Daoy (cell line): Measurements from ENCODE around the gene MYO5B. TPM values are rescaled to one million over a fixed set of nuclear protein-coding genes. Genes with fewer than 3 reads are reported as not detected.
"Not testable (repeated sequence)": the region's sequence is repeated elsewhere in the genome, so short reads cannot be mapped to it uniquely, and the experiment has no call there.

Source experiments
- DNase-seq: peaks from one replicate; pipeline ENCODE4 v3.0.0-alpha.2; 2015; ENCODE audit warnings: low read depth
- total RNA-seq: library from RNA; depleted of rRNA; stranded (reverse); fragments of >200 nt; shearing (Covaris generic); gene quantifications from 2 replicates; pipeline ENCODE4 v1.2.3, GENCODE V29; 2014

The MYO5B gene
- total RNA-seq, 1 experiment from 2014 or later = 3.1 TPM

DNA sequence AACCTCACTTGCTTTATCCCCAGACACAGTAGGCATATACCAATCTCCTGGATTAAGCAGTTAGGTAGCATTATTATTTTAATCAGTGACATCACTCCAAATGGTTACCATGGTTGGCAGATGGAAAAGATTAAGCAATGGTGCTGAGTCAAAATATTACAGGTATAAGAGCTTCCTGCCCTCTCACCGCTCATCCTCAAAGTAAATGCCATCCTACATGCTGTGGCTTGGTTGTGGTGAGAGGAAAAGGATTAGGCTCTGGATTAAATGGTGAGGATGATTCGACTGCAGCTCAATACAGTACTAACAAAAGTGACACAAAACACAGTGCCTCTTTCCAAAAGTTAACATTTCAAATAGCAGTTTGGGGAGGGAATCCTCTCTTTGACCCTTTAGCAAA is 272.7 kb downstream of the MYO5B start:
- DNase-seq = no peak

DNA sequence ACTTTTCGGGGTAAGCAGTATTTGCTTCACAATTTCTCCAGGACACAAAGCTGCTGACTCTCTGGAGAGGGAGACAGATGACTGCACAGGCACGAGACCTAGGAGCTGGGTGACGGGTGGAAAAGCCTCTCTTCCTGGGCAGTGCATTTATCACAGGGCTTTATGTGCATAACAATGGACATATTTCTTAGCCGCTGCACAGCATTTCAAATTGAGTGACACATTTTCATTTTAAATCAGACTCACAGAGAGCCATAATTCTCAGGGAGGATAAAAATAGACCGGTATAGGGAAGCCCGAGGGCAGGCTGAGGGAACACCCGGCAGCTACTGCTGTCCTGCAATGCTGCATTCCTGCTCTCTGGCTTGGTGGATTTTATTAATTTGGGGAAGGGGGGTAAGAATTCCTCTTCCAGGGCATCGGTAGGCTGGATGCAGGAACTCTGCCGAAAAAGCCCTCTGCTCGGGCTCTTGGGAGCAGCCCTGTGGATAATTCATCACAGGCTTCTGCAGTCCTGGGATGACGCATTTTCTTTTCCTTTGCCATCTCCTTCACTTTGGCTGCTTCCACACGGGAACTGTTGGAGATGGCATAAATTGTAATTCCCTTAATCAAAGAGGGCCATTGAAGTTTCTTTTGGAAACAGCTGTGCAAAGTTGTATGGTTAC is 273.5 kb downstream of the MYO5B start:
- DNase-seq = no peak

DNA sequence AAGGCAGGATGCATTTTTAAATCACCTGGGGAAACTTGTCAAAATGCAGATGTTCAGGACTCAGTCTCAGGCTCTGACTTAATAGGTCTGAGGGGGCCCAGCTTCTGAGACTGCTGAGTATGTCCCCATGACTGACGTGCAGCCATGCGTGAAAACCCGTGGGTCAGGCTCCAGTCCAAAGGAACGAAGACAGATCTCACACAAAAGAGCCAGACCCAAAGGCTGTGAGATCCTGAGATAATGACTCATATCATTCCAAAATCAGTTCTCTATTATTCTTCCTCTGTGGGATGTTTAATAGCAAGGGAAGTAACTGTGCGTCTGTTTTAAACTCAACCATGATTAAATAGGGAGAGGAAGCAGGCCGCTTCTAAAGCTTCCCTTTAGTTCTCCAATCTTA is 274.2 kb downstream of the MYO5B start:
- DNase-seq = peak; percentile 78

DNA sequence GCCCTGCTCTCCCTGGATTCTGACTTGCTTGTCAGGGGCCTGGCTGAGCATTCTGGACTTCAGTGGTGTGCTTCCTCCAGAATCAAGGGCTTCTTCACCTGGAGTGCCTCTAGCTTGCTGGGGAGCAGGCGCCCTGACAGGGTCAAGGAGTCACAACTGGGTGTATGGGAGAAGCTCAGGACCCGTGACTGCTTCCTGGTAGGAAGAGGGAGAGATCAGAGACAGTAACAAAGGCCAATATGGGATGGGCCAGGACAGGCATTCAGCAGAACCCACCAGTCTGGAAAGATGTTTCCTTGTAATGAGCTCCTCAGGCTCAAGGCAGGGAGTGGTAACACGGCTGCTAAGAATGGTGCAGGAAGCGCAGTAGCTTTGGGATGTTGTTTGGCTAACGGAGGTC is 277.2 kb downstream of the MYO5B start:
- DNase-seq = no peak

DNA sequence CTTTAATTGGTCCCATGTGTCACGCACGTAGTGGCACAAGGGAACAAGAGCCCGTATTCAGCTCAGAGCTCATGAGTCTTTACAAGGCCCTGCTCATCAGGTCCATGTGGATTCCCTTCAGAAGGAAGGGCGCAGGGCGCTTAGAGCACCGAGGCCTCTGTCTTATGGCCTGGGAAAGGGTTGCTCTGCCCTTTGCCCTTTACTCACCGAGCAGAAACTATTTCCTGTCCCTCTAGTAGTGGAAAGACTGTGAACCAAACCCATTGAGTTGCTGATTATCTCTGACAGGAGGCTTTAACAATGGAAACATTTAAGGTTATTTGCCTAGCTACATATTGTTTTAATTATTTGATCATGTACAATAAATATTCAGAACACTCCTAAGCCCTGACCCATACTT is 279.6 kb downstream of the MYO5B start:
- DNase-seq = no peak

DNA sequence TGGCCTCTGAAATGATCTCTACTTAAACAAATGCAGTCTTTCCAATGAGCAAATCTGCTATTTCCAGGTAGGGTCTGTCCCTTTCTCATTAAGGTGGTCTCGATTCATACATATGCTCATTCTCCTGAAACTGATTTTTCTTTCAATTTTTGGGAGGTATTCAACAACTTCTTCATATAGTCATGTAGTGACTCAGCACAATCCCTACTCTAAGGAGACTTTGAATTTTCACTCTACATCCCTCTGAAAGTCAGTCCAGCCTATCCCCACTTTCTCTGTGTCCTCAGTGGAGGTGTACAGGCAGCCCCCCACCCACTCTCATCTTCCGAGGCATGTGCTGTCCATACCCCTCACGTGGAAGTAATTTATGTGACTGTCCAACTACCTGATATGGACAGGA is 281.7 kb downstream of the MYO5B start:
- DNase-seq = no peak

DNA sequence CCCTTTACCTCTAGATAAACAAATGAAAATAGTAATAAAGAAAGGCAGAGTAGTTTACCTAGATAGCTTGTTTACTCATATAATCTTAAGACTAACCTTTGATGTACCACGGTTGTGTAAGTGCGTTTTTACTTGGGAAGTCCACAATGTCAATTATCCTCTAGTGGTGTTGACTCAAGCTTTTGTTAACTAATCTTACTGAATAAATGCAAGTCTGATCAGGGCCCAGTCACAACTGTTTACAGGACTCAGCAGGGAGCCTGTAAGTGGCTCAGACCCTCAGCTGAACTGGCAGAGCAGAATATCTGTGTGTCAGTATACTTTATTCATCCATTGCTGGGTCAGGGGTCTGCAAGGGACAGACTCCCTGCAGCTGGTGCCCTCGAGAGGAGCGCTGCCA is 283.5 kb downstream of the MYO5B start:
- DNase-seq = no peak

DNA sequence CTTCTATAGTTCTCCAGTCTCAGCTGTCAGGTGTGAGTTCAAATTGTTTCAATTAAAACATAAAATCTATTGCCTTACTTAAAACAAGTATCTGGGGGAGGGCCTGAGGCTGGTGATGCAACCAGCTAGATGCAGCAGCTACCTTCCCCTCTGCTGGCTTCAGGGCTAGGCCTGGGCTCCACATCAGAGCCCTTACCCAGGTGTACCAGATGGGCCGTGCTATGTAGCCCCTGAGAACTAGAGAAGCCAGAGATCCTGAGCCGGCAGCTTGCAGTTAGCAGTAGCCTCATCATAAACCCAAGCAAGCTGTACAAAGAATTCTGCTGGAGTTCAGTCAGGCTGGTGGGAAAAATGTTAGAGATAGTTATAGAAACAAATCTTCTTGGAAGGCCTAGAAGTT is 284.0 kb downstream of the MYO5B start:
- no peak for DNase-seq

DNA sequence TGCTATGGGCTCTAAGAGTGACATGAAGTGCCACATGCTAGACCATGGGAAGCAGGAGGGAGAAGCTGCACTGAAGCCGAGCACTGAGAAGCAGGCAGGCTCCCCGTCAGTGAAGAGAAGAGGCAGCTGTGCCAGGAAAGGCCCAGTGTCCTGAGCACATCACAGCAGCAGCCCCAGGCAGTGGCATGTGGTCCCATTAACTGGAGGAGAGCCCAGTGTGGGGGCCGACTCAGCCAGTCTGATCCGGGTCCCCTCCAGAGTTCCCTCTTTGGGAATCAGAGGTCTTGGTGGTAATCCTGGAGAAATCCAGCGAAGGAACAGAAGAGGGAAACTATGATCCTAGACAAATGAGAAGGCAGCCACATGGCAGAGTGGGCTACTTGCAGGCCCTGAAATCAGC is 284.9 kb downstream of the MYO5B start:
- DNase-seq = no peak

DNA sequence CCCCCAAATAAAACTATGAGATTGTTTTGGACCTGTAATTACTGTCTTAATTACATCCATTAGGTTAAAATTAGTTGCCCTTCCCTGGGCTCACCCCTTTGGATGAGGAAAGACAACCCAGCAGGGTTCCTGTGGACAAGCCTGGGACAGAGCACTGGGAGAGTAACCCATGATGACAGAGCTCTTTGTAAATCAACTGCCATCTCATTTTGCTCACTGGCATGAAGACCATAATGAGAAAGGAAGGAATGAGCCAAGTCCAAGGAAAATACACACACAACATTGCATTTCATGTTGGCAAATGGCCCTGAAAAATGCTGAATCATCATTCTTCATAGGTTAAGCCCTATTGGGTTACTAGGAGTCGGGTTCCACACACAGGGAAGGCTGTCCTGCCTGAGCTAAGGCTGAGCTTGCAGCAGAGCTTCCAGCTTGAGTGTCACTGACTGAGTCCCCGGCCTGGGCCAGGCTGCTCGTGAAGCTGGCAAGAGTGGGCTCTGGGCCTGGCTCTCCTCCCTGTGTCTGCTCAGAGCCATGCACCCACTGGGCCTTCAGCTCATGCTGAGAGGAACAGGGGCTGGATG is 287.5 kb downstream of the MYO5B start:
- no peak for DNase-seq

DNA sequence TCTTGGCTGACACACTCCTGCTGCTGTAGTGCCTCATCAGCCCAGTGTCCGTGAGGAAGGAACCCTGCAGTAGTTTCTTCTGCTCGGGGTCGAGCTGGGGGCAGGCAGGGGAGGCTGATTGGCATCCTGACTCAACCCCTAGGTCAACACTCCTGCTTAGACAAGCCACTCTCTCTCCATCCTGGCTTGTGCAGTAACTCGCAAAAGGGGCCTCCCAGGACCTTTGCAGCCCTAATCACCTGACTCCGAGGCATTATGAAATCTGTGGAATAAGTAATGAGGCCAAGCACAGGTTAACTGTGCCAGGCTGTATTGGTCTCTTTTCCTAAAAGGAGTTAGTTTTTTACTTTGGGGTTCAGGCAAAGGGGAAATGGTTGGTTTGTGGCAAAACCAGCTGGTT is 289.2 kb downstream of the MYO5B start:
- DNase-seq = no peak

DNA sequence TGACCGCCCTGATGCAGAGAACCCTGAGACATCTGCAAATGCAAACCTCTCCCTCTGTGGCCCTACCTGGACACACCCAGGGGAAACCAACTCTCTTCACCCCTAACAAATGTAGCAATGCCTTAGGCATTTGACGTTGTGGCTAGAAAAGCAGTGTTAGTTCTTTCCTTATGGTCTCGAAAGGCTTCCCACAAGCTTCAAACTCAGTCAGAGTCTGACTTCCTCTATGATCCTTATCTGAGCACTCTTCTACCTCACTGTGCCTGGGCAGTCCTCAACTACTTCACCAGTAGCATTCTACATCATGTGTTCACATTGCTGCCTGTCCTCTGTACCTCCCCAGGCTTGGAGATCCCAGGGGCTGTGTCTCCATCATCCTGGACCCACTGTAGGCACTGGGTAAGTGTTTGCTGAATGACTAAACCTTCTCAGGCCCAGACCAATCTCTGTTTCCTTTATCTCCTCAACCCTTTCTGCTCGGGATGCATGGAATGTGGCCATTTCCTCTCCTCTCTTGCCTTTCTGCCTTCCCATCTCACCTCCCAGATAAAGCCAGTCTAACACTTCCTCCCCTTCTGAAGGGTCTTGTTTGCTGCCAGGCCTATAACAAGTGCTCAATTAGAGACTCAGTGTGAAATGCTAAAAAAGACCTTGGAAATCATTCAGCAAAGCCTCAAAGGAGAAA is 289.9 kb downstream of the MYO5B start:
- DNase-seq = no peak

DNA sequence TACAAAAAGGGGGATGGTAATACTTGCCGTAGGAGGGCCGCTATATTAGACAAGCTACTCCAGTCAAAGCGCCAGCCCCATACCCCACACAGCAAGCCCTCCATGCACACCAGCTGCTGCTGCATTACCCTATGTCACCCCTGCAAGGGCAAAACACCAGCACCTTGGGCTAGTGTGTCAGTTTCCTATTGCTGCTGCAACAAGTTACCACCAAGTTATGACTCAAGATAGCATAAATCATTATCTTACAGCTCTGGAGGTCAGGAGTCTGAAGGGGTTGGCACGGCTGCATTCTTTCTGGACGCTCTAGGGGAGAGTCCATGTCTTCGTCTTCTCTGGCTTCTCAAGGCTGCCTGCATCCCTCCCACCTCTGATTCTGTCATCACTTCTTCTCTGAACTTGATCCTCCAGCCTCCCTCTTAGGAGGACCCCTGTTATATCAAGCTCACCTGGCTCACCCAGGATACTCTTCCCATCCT is 293.0 kb downstream of the MYO5B start:
- DNase-seq = peak; percentile 10

DNA sequence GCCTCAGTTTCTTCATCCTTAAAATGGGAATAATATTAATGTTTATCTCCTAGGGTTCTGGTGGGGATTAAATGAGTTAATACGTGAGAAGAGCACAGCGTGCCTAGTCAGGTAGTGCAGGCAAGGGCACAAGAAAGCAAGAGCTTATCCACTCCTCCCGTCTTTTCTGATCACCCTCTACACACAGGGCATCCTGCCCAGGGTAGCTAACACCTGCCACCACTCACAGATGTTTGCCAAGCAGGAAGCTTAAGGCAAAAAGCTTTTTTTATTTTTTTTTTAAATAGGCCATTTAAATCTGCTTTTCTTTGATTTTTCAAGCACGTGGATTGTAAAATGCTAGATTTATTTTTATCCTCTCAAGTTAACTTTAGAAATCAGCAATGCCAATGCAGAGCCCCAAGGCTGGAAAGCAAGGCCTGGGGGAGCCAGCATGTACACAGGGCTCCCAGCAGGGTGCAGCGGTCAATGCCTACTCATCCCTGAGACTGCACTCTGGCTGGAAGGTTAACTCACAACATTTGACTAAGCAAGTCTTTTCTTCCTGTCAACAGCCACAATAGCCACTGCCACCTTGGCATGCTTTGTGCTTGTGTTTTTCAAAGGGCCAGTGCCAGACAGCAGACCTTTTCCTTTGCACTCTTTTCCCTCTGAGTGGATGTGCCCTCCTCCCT is 295.2 kb downstream of the MYO5B start:
- no peak for DNase-seq

DNA sequence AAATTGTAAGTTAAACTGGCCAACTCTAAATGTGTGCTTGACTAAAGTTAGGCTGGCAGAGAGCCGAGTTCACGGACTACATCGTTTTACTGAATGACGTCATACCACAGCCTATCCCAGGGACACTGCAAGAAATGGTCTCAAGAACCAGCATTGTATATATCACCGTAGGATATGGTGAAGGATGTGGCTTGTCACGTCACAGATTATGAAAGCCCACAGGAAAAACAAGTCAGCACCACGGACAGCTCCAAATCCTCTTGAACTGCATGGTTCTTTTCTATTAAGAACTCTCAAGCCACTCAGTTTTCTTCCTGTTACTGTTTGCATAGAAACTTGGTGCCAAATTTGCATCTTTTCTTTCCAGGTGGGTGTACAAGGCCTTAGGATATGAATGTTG is 296.5 kb downstream of the MYO5B start:
- DNase-seq = peak; percentile 62

DNA sequence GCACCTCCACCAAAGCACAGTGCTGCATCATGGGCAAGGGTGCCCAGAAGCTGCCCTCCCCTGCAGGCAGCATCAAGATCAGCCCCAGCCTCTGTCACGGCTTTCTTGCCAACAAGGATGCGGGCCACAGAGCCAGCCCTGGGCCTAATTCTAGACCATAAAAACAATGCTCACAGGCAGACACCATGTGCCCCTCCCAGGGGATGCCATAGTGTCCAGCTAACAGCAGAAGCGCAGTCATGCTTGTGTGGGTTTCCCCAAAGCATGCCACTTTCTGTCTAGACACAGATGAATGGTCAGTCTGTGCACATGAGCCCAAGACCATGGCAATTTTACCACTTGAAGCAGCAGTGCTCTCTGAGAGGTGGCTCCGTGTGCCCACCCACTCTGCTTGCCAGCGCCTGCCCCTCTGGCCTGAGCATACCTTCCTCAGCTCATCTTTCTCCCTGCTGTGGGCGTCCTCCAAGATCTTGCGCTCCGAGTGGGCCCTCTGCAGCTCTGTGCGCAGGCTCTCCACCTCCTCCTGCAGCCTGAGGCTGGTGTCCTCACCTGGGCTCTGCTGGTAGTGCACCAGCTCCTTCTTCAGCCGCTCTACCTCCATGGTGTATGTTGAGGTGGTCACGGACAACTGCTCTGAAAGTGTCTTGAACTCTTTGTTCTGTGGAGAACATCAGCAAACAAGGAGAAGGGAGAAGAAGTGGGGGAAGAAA is 300.3 kb downstream of the MYO5B start:
- DNase-seq = no peak

DNA sequence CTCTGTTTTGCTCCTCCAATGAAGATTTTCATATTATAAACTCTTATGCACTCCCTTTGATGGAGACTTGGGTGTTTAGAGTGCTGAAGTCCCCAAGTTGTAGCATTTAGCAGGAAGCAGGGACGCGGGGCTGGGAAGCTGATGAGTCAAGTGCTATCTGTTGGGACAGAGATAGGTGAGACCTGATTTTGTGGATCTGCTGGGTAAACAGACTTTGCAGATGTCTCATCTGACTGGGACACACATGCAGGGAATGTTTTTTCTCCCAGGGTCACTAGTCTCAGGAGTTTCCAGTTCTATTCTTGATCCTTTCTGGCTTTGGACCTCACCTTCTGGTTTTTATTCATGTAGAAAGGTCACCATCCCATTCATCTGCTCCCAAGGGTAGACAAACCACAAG is 301.9 kb downstream of the MYO5B start:
- DNase-seq = no peak

DNA sequence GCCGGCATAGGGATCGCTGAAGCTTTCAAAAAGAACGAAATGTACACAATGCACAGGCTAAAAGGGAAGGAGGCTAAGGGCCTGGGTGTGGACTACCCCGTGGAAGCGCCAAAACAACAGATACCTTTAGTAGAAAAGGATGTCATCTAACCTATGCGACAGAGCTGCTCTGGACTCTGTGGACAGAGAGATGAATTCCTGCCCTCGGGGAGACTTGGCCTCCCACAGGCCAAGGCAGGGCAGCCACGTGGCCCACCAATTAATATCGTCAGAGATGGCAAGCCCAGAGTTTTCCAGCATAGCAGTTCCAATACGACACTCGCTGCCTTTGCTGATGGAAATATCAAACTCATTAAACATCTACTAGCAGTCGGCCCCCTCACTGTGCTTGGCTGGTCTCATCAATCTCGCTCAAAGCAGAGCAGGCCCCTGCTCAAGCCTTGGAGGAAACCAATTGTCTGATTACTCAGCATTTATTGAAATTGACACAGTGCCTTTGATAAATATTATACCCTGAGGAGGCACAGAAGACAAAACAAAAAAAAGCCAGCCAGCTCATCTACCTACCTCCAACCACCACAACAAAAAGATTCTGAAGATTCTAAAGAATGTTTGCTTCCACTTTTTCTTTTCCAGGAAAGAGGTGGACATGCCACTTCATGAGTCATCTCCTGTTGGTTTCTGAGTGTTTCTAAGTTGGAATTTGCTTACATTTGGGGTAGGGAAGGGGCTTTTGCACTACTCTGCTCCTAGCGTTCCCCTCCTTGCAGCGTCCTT is 302.6 kb downstream of the MYO5B start:
- peak; percentile 50 for DNase-seq

DNA sequence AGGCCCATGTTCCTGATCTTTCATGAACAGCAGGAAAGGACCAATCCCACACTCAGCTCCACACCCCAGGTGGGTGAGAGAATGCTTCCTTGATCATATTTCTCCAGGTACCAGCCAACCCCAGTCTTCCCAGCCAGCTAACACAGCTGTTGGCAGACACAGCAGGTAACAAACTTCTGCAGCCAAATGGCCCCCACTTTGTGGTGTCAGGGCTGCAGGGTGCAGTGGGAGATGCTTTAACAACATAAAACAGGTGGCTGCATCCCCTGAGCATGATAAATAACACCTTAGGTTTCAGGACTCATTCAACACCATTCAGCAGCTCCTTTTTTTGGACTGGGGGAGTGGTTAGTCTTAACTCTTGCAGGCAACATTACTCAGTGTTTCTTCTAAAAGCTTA is 304.9 kb downstream of the MYO5B start:
- no peak for DNase-seq

DNA sequence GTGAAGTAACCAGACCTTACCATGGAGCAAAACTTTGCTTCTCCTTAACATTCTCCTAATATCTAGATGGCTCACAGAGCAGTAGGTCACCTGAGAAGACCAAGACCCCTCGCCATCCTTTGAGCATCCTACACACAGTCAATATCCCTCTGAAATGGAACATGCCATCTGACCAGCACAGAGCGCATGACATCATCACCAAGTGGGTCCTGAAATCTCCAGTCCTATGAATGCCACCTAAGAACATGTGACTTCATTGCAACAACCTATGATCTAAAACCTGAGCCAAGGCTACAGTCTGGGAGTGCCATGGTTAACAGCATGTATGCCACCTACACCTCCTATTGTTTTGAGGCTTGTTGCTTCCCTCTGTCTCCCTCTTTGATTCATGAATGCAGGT is 305.4 kb downstream of the MYO5B start:
- DNase-seq = not testable (repeated sequence)
